Measurements from ENCODE around the gene SPEG.

The SPEG gene

GRCh38 chr2:219444566-219445091 is 10.0 kb downstream of the SPEG start:
- no peak for FAIRE-seq

GRCh38 chr2:219445220-219445640 is 10.6 kb downstream of the SPEG start:
- no peak for FAIRE-seq

GRCh38 chr2:219446101-219446504 is 11.5 kb downstream of the SPEG start:
- FAIRE-seq: no peak

- no peak for FAIRE-seq
These were observed 12.0 kb downstream of the SPEG start for GRCh38 chr2:219446689-219447088.

- FAIRE-seq: no peak
These were observed 12.8 kb downstream of the SPEG start for GRCh38 chr2:219447242-219448098.

- no peak for FAIRE-seq
These were observed 13.6 kb downstream of the SPEG start for GRCh38 chr2:219448099-219448775.

GRCh38 chr2:219448776-219449341 is 14.2 kb downstream of the SPEG start:
- FAIRE-seq: no peak

- FAIRE-seq: no peak
These were observed 15.0 kb downstream of the SPEG start for GRCh38 chr2:219449609-219450008.

- no peak for FAIRE-seq
These were observed 17.2 kb downstream of the SPEG start for GRCh38 chr2:219451661-219452360.

- FAIRE-seq: no peak
These were observed 18.0 kb downstream of the SPEG start for GRCh38 chr2:219452361-219453317.

GRCh38 chr2:219453671-219454590 is 19.3 kb downstream of the SPEG start:
- no peak for FAIRE-seq

- no peak for FAIRE-seq
These were observed 20.9 kb downstream of the SPEG start for GRCh38 chr2:219455581-219455980.

GRCh38 chr2:219457784-219458369 is 23.2 kb downstream of the SPEG start:
- no peak for FAIRE-seq

GRCh38 chr2:219458996-219459395 is 24.4 kb downstream of the SPEG start:
- FAIRE-seq: no peak

GRCh38 chr2:219459460-219460311 is 25.0 kb downstream of the SPEG start:
- FAIRE-seq: no peak

- no peak for FAIRE-seq
These were observed 25.8 kb downstream of the SPEG start for GRCh38 chr2:219460424-219460926.

GRCh38 chr2:219461047-219461514 is 26.4 kb downstream of the SPEG start:
- no peak for FAIRE-seq

- no peak for FAIRE-seq
These were observed 27.0 kb downstream of the SPEG start for GRCh38 chr2:219461669-219462068.

GRCh38 chr2:219462349-219462748 is 27.7 kb downstream of the SPEG start:
- FAIRE-seq: no peak

All from endometrium (tissue), 2 donors.